DND-41 (cell line): ENCODE measurements around the gene NRCAM.

Source experiments
- CTCF ChIP-seq: IDR thresholded peaks from 2 replicates; pipeline ENCODE4 v1.5.1; 2012; ENCODE audit warnings: borderline replicate concordance, low read length, moderate library complexity, mild to moderate bottlenecking; ENCODE audit not compliant: poor library complexity, severe bottlenecking; ENCODE audit errors: extremely low read depth
- EZH2 ChIP-seq: IDR thresholded peaks from 3 replicates; pipeline ENCODE4 v1.6.1; 2012; ENCODE audit warnings: borderline replicate concordance, low read depth, mild to moderate bottlenecking, moderate library complexity, low read length, inconsistent platforms; ENCODE audit not compliant: severe bottlenecking

- TF ChIP-seq CTCF (no peak), EZH2 (no peak)
These were observed 126.7 kb downstream of the NRCAM start for GRCh38 chr7:108329514-108329913.
